Chondrocyte (in vitro differentiated cells): ENCODE results near the gene CFL1. TPM values are rescaled to one million over a fixed set of nuclear protein-coding genes. Genes with fewer than 3 reads are reported as not detected.

ENCODE experiments used
- DNase-seq: peaks from one replicate; pipeline ENCODE4 v3.0.0; 2021; ENCODE audit warnings: mixed read lengths, low spot score
- H3K27ac Mint-ChIP-seq: one replicate; pipeline ENCODE4 v1.8.0; 2021; ENCODE audit warnings: mild to moderate bottlenecking, moderate library complexity, mixed read lengths; ENCODE audit not compliant: unreplicated experiment
- H3K27me3 Mint-ChIP-seq: 2 replicates; pipeline ENCODE4 v1.8.0; 2021; ENCODE audit warnings: low read depth, mixed read lengths
- H3K36me3 Mint-ChIP-seq: 2 replicates; pipeline ENCODE4 v1.8.0; 2021; ENCODE audit warnings: low read depth, mixed read lengths
- H3K4me1 Mint-ChIP-seq: 2 replicates; pipeline ENCODE4 v1.8.0; 2021; ENCODE audit warnings: low read depth, mild to moderate bottlenecking, mixed read lengths
- H3K4me3 Mint-ChIP-seq: one replicate; pipeline ENCODE4 v1.8.0; 2021; ENCODE audit warnings: mild to moderate bottlenecking, moderate library complexity, mixed read lengths; ENCODE audit not compliant: unreplicated experiment
- H3K9me3 Mint-ChIP-seq: 2 replicates; pipeline ENCODE4 v1.8.0; 2021; ENCODE audit warnings: low read depth, mixed read lengths
- total RNA-seq: library from RNA; stranded (reverse); gene quantifications from 3 replicates; pipeline ENCODE4 v1.2.1, GENCODE V29; 2021
- TF ChIP-seq, protein P1 (sequence below): fragments of 200-600 bp; sonication (generic); IDR thresholded peaks from 2 replicates; pipeline ENCODE4 v1.5.0; 2021; ENCODE audit warnings: antibody characterized with exemption, mild to moderate bottlenecking, moderate library complexity

The CFL1 gene
- total RNA-seq, 1 donor from 2014 or later, result 1,222 TPM

GRCh38 chr11:65886826-65887722 is 29.1 kb upstream of the CFL1 start:
- Mint-ChIP-seq H3K9me3 (no peaks in the 10 kb centered on the region), H3K27ac (no peak overlapping the region), H3K4me1 (peaks cover 50% of the 10 kb centered on the region), H3K36me3 (peaks cover 20% of the 10 kb centered on the region), H3K27me3 (no peaks in the 10 kb centered on the region), H3K4me3 (peak overlapping the region; percentile 99)
- TF ChIP-seq, protein P1, sequence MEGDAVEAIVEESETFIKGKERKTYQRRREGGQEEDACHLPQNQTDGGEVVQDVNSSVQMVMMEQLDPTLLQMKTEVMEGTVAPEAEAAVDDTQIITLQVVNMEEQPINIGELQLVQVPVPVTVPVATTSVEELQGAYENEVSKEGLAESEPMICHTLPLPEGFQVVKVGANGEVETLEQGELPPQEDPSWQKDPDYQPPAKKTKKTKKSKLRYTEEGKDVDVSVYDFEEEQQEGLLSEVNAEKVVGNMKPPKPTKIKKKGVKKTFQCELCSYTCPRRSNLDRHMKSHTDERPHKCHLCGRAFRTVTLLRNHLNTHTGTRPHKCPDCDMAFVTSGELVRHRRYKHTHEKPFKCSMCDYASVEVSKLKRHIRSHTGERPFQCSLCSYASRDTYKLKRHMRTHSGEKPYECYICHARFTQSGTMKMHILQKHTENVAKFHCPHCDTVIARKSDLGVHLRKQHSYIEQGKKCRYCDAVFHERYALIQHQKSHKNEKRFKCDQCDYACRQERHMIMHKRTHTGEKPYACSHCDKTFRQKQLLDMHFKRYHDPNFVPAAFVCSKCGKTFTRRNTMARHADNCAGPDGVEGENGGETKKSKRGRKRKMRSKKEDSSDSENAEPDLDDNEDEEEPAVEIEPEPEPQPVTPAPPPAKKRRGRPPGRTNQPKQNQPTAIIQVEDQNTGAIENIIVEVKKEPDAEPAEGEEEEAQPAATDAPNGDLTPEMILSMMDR, result no peak
- DNase-seq, result no peak

DNA sequence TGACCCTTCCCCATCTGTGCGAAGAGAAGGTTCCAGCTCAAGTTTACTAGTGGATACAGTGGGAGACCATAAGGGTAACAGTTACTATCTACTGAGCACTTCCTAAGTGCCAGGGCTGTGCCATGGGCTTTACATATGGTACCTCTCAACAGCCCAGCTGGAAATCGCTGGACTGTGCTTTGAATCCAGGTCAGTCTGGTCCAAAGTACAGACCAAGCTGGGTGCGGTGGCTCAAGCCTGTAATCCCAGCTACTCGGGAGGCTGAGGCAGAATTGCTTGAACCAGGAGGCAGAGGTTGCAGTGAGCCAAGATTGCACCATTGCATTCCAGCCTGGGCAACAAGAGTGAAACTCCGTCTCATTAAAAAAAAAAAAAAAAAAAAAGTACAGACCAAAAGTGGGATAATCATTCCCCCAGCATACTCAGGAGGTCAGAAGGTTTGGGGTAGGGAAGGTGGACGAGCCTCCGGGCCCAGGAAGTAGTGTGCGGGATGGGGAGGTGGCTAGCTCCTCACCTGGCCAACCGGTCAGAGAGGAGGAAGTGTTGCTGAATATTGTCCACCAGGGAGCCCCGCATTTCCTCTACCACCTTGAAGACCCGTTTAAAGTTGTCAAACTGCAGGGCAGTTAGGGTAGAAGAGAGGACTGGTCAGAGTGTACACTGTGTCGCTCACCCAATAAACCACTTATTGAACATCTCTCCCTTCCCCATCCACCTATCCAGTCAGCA is 28.0 kb upstream of the CFL1 start:
- Mint-ChIP-seq H3K4me3 (no peak overlapping the region), H3K27me3 (no peaks in the 10 kb centered on the region), H3K27ac (no peak overlapping the region), H3K36me3 (peaks cover 20% of the 10 kb centered on the region), H3K9me3 (no peaks in the 10 kb centered on the region), H3K4me1 (peaks cover 46% of the 10 kb centered on the region)
- no peak for DNase-seq
- TF ChIP-seq, protein P1, result no peak

DNA sequence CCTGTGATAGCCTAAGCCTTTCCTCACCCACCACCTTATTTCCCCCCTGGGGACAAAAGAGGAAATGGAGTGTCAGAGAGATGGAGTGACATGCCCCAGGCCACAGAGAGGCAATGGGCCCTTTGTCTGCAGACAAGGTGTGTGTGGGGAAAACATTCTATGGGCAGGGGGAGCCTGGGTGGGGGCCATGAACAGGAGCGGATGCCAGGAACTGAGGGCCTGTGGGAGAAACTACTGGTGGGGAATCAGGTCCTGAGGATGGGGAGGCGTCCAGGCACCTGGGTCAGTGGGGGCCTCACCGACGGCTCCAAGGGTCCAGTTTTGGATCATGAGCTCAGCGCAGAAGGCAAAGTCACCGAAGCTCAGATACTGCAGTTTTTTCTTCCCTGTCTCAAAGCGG is 27.3 kb upstream of the CFL1 start:
- no peaks in the 10 kb centered on the region for H3K9me3 Mint-ChIP-seq
- peaks cover 20% of the 10 kb centered on the region for H3K36me3 Mint-ChIP-seq
- TF ChIP-seq, protein P1, result no peak
- no peak overlapping the region for H3K4me3 Mint-ChIP-seq
- no peak overlapping the region for H3K27ac Mint-ChIP-seq
- DNase-seq, result no peak
- H3K27me3 Mint-ChIP-seq, result no peaks in the 10 kb centered on the region
- H3K4me1 Mint-ChIP-seq, result peaks cover 44% of the 10 kb centered on the region

DNA sequence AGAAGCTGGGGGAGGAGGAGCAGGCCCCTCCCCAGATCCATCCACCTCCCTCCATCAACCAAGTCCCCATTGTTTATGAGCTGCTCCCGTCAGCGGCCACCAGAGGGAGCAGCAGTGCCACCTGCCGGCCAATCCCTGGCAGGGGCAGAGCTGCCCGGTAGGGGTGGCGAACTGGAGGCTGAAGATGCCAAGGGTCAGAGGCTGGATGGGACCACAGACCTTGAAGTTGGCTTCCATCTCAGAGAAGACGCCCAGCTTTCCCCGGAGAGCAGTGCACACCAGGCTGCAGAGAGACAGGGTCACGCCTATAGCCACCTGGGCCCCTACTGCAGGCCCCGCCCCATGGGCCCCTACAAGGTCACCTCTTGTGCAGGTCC is 26.7 kb upstream of the CFL1 start:
- no peaks in the 10 kb centered on the region for H3K9me3 Mint-ChIP-seq
- H3K36me3 Mint-ChIP-seq, result peaks cover 20% of the 10 kb centered on the region
- H3K4me1 Mint-ChIP-seq, result peaks cover 39% of the 10 kb centered on the region
- peak overlapping the region; percentile 54 for H3K27ac Mint-ChIP-seq
- no peaks in the 10 kb centered on the region for H3K27me3 Mint-ChIP-seq
- TF ChIP-seq, protein P1, result peak; percentile 100
- no peak for DNase-seq
- H3K4me3 Mint-ChIP-seq, result no peak overlapping the region
